Limb (tissue), 2 donors: ENCODE results near the gene ZP3.
A peak's percentile ranks its signal among the peaks of the same experiment; 100 is the strongest.
"Not testable (repeated sequence)": the region's sequence is repeated elsewhere in the genome, so short reads cannot be mapped to it uniquely, and the experiment has no call there.

Source experiments
- DNase-seq, 2 donors: peaks; one replicate each; pipeline ENCODE4 v3.0.0-alpha.2; 2016; ENCODE audit errors: extremely low spot score in 2 of 2

The ZP3 gene

DNA sequence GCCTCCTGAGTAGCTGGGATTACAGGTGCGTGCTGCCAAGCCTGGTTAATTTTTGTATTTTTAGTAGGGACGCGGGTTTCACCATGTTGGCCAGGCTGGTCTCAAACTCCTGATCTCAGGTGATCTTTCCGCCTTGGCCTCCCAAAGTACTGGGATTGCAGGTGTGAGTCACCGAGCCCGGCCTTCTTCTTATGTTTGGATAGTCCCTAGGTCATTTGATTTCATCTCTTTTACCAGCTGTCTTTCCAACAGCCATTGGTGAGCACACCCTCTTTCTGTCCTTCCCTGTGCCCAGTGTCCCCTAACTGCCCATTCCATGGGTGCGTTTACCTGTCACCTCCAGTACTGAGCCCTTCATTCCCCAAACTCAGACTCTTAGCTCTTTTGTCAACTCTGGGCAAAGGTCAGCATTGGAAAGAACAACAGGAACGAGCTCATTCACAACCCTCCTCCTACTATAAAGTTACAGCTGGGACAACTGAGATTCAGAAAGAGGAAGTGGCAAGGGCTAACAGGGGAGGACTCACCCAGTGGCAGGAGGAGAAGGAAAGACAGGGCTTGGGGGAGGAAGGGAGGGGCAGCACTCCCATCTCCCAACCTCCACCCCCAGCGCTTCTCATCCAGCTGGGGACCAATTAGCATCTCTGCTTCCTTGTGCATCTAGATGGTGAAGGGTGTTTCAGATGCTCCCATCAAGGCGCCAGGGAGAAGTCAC lies 20.8 kb upstream of the ZP3 start:
- no peak for DNase-seq

- no peak for DNase-seq
Measured at GRCh38 chr7:76405738-76406137, 19.0 kb upstream of the ZP3 start.

DNA sequence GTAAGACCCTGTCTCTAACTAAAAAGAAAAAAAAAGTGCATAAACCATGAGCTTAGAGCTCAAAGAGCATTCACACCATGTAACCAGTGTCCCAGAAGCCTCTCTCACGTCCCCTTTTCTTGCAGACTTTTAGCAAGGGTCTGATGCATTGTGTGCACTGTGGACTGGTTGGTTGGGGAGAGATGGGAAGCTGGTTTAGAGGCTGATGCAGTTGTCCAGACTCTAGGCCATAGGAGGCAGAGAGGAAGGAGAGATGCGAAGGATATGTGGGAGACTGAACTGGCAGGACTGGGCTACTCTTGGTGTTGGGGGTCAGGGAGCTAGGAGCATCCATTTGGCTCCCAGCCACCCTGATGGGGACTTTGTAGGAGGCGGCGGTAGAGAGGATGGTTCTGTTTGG lies 17.0 kb upstream of the ZP3 start:
- no peak for DNase-seq

DNA sequence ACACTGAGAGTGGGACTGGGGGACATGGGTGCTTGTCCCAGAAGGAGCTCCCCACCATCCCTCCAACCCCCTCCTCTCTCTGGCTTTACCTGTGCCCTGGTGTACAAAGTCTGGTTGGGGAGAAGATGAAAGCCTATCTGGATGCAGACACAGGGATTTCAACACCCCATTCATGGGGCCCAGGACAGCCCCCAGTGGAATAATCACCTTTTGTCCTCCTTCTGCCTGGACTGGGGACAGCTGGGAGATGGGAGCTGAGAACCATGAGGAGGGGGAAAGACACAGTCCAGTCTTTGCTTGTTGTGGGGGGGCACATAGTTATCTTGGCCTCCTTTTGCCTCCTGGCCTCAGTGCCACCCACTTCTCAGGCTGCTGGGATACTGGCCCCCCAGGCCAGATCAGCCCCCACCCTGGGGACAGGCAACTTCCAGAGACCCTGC lies 16.6 kb upstream of the ZP3 start:
- DNase-seq = no peak

- peak in 1 of 2 donors; percentile 57 for DNase-seq
Measured at GRCh38 chr7:76409537-76409936, 15.2 kb upstream of the ZP3 start, which contains the start of gene SSC4D. TSS of gene SSC4D (minus strand) at chr7:76409697. CDS start at chr7:76404439, 5,258 bp downstream.

DNA sequence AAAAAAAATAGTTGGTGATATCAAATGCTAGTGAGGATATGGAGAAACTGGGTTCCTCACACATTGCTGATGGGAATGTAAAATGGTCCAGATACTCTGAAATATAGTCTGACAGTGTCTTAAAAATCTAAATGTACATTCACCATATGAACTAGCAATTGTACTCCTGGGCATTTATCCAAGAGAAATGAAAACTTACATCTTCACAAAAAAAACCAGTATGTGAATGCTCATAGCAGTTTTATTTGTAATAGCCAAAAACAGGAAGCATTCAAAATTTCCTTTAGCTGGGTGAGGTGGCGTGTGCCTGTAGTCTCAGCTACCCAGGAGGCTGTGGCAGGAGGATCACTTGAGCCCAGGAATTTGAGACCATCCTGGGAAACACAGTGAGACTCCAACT lies 13.1 kb upstream of the ZP3 start:
- no peak for DNase-seq

- no peak for DNase-seq
Measured at GRCh38 chr7:76412249-76412648, 12.5 kb upstream of the ZP3 start.

- not testable (repeated sequence) for DNase-seq
Measured at GRCh38 chr7:76417654-76418310, 7.0 kb upstream of the ZP3 start.

DNA sequence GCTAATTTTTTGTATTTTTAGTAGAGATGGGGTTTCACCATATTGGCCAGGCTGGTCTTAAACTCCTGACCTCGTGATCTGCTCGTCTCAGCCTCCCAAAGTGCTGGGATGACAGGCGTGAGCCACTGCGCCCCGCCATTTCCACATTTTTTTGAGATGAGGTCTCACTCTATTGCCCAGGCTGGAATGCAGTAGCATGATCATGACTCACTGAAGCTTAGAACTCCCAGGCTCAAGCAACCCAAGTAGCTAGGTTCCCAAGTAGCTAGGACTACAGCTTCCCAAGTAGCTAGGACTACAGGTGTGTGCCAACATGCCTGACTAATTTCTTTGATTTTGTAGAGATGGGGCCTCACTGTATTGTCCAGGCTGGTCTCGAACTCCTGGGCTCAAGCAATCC lies 3.7 kb upstream of the ZP3 start:
- DNase-seq = not testable (repeated sequence)

- peak in 1 of 2 donors; percentile 46 for DNase-seq
Measured at GRCh38 chr7:76423666-76424412, 911 bp upstream of the ZP3 start.

- no peak for DNase-seq
Measured at GRCh38 chr7:76425156-76425555, 406 bp downstream of the ZP3 start.

- DNase-seq = not testable (repeated sequence)
Measured at GRCh38 chr7:76425558-76425957, 808 bp downstream of the ZP3 start.

DNA sequence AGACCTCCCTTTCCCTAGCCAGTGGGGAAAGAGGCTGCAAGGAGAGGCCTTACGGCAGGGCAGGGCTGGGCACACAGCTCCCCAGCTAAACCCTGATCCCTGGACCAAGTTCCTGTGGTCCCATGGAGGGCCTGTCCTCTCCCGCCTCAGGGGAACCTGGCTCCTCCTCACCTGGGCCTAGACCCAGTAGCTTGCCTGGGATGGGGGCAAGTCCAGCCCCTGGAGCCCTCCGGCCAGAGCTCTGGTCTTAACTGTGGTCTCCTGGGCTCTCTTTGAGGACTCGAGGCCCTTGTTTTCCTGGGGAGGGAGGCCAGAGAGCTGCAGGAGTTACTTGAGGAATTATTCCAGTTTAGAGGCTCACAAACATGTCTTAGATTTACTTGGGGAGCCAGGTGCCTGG lies 1.5 kb downstream of the ZP3 start:
- no peak for DNase-seq

- no peak for DNase-seq
Measured at GRCh38 chr7:76427635-76428034, 2.9 kb downstream of the ZP3 start.

- no peak for DNase-seq
Measured at GRCh38 chr7:76428149-76428823, 3.5 kb downstream of the ZP3 start.

GRCh38 chr7:76428868-76429805 lies 4.4 kb downstream of the ZP3 start:
- DNase-seq = no peak

DNA sequence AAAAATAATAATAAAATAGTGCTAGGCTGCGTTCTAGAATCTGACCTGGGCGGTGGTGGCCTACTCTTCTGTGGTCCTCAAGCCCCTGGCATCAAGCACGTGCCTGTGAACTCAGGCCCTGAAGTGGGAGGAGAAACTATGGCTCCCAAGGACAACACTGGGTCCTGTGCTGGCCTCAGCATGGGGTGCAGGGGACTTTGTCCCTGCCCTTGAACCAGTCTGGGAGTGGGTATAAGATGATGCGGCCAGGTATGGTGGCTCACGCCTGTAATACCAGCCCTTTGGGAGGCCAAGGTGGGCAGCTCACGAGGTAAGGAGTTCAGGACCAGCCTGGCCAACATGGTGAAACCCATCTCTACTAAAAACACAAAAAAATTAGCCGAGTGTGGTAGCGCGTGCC lies 5.5 kb downstream of the ZP3 start:
- no peak for DNase-seq

GRCh38 chr7:76430836-76431235 lies 6.1 kb downstream of the ZP3 start:
- DNase-seq = no peak

DNA sequence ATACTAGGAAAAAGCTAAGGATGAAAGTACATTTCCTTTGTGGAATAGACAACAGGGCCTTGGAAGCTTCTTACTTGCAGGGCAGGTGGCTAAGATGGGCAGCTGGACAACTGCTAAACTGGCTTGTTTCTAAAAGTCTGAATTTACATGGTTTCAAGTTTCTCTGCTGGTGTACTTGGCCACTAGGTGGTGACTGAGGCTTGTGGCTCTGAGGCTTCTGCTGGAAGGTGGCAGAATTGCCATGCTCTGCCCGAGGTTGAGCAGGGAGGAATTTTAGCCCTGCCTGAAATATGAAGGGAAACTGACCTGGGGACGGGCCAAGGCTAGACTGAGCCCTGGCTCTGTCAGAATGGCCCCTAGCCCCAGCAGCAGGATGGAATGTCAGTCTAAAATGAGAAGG lies 13.1 kb downstream of the ZP3 start:
- DNase-seq = peak; percentile 53 to 68

GRCh38 chr7:76439120-76439888 lies 14.6 kb downstream of the ZP3 start:
- DNase-seq = not testable (repeated sequence)
